H9 (cell line): Measurements from ENCODE around the gene CXCR5. TPM values are rescaled to one million over a fixed set of nuclear protein-coding genes. Genes with fewer than 3 reads are reported as not detected.

Experiments
- DNase-seq: peaks from one replicate; pipeline ENCODE4 v3.0.0-alpha.2; 2017
- H2AFZ ChIP-seq: one replicate; pipeline ENCODE4 v1.6.1; 2013; ENCODE audit warnings: mild to moderate bottlenecking, low read length, control low read depth, moderate library complexity
- H2AK5ac ChIP-seq: 2 replicates; pipeline ENCODE4 v1.6.1; 2013; ENCODE audit warnings: low read length, control low read depth, mixed read lengths; ENCODE audit not compliant: insufficient read length
- H2BK120ac ChIP-seq: one replicate; pipeline ENCODE4 v1.6.1; 2013; ENCODE audit warnings: low read depth, mild to moderate bottlenecking, low read length, control low read depth, inconsistent platforms; ENCODE audit not compliant: poor library complexity, severe bottlenecking
- H2BK12ac ChIP-seq: 2 replicates; pipeline ENCODE4 v1.6.1; 2013; ENCODE audit warnings: low read length, control low read depth, mixed read lengths, low read depth; ENCODE audit not compliant: insufficient read length
- H2BK15ac ChIP-seq: 2 replicates; pipeline ENCODE4 v1.6.1; 2013; ENCODE audit warnings: low read depth, low read length, control low read depth
- H2BK20ac ChIP-seq: one replicate; pipeline ENCODE4 v1.6.1; 2013; ENCODE audit warnings: low read depth, mild to moderate bottlenecking, low read length, control low read depth, inconsistent platforms; ENCODE audit not compliant: poor library complexity, severe bottlenecking
- H2BK5ac ChIP-seq: 2 replicates; pipeline ENCODE4 v1.6.1; 2013; ENCODE audit warnings: low read length, control low read depth, mixed read lengths; ENCODE audit not compliant: insufficient read length
- H3K14ac ChIP-seq: 2 replicates; pipeline ENCODE4 v1.6.1; 2013; ENCODE audit warnings: low read length, control low read depth; ENCODE audit not compliant: insufficient read depth
- H3K18ac ChIP-seq: 2 replicates; pipeline ENCODE4 v1.6.1; 2013; ENCODE audit warnings: low read depth, mild to moderate bottlenecking, mixed read lengths, low read length, control low read depth; ENCODE audit not compliant: insufficient read length
- H3K23ac ChIP-seq: 2 replicates; pipeline ENCODE4 v1.6.1; 2013; ENCODE audit warnings: low read length, control low read depth, mixed read lengths, low read depth; ENCODE audit not compliant: insufficient read length
- H3K23me2 ChIP-seq: 2 replicates; pipeline ENCODE4 v1.6.1; 2013; ENCODE audit warnings: low read depth, mild to moderate bottlenecking, mixed read lengths, low read length, control low read depth; ENCODE audit not compliant: insufficient read length, poor library complexity, severe bottlenecking
- H3K27ac ChIP-seq: 2 replicates; pipeline ENCODE4 v1.5.1; 2013; ENCODE audit warnings: low read length, control low read depth, mixed read lengths, low read depth; ENCODE audit not compliant: insufficient read length
- H3K27me3 ChIP-seq: 2 replicates; pipeline ENCODE4 v1.6.1; 2013; ENCODE audit warnings: low read length, control low read depth, inconsistent platforms; ENCODE audit not compliant: insufficient read depth
- H3K4ac ChIP-seq: 2 replicates; pipeline ENCODE4 v1.6.1; 2013; ENCODE audit warnings: low read depth, mild to moderate bottlenecking, control low read depth, inconsistent platforms, low read length, moderate library complexity
- H3K4me1 ChIP-seq: 2 replicates; pipeline ENCODE4 v1.6.1; 2013; ENCODE audit warnings: low read length, control low read depth, inconsistent platforms; ENCODE audit not compliant: insufficient read depth
- H3K4me2 ChIP-seq: 2 replicates; pipeline ENCODE4 v1.6.1; 2013; ENCODE audit warnings: low read length, control low read depth, mixed read lengths; ENCODE audit not compliant: insufficient read length, insufficient read depth
- H3K56ac ChIP-seq: 2 replicates; pipeline ENCODE4 v1.6.1; 2013; ENCODE audit warnings: low read depth, mild to moderate bottlenecking, mixed read lengths, low read length, control low read depth; ENCODE audit not compliant: insufficient read length
- H3K79me1 ChIP-seq: 2 replicates; pipeline ENCODE4 v1.6.1; 2013; ENCODE audit warnings: low read depth, mild to moderate bottlenecking, moderate library complexity, low read length, control low read depth, inconsistent platforms; ENCODE audit not compliant: insufficient read depth, poor library complexity, severe bottlenecking
- H3K79me2 ChIP-seq: 2 replicates; pipeline ENCODE4 v1.6.1; 2013; ENCODE audit warnings: low read length, control low read depth, inconsistent platforms; ENCODE audit not compliant: insufficient read depth
- H3K9ac ChIP-seq: 2 replicates; pipeline ENCODE4 v1.6.1; 2013; ENCODE audit warnings: low read length, control low read depth, mixed read lengths; ENCODE audit not compliant: insufficient read length; ENCODE audit errors: extremely low read depth
- H3K9me3 ChIP-seq: one replicate; pipeline ENCODE4 v1.6.1; 2013; ENCODE audit warnings: low read depth, low read length, inconsistent platforms; ENCODE audit not compliant: control insufficient read depth
- H3T11ph ChIP-seq: one replicate; pipeline ENCODE4 v1.6.1; 2013; ENCODE audit warnings: mild to moderate bottlenecking, low read length, control low read depth, inconsistent platforms
- H4K20me1 ChIP-seq: one replicate; pipeline ENCODE4 v1.6.1; 2013; ENCODE audit not compliant: control insufficient read depth, insufficient read length, insufficient read depth
- H4K5ac ChIP-seq: 2 replicates; pipeline ENCODE4 v1.6.1; 2013; ENCODE audit warnings: low read depth, mild to moderate bottlenecking, mixed read lengths, low read length, control low read depth; ENCODE audit not compliant: insufficient read length
- H4K8ac ChIP-seq: replicated peaks from 2 replicates; pipeline ENCODE4 v1.6.1; 2013; ENCODE audit warnings: low read length, control low read depth, mixed read lengths, low read depth; ENCODE audit not compliant: insufficient read length
- H4K91ac ChIP-seq: 2 replicates; pipeline ENCODE4 v1.6.1; 2013; ENCODE audit warnings: low read depth, mild to moderate bottlenecking, moderate library complexity, mixed read lengths, low read length, control low read depth; ENCODE audit not compliant: insufficient read length
- H3K27ac Mint-ChIP-seq, 3 experiments: 2 replicates in 2 of 3; 3 replicates in 1 of 3; pipeline ENCODE4 v1.8.0; 2020 to 2021; ENCODE audit warnings: mixed read lengths in 3 of 3, mild to moderate bottlenecking in 1 of 3, moderate library complexity in 1 of 3
- H3K27me3 Mint-ChIP-seq: 2 replicates; pipeline ENCODE4 v1.8.0; 2021; ENCODE audit warnings: low read depth, mild to moderate bottlenecking, moderate library complexity, mixed read lengths
- H3K36me3 Mint-ChIP-seq, 3 experiments: 2 replicates in 2 of 3; 3 replicates in 1 of 3; pipeline ENCODE4 v1.8.0; 2020 to 2021; ENCODE audit warnings: low read depth in 3 of 3, mixed read lengths in 3 of 3; ENCODE audit not compliant: insufficient read depth in 1 of 3
- H3K4me1 Mint-ChIP-seq, 2 experiments: 2 replicates each; pipeline ENCODE4 v1.8.0; 2020; ENCODE audit warnings: mixed read lengths in 2 of 2
- H3K4me3 Mint-ChIP-seq, 2 experiments: 2 replicates in 1 of 2; 3 replicates in 1 of 2; pipeline ENCODE4 v1.8.0; 2020 to 2021; ENCODE audit warnings: mild to moderate bottlenecking in 2 of 2, mixed read lengths in 2 of 2, moderate library complexity in 1 of 2
- H3K9me3 Mint-ChIP-seq, 2 experiments: 2 replicates in 1 of 2; 3 replicates in 1 of 2; pipeline ENCODE4 v1.8.0; 2020; ENCODE audit warnings: mild to moderate bottlenecking in 2 of 2, mixed read lengths in 2 of 2, moderate library complexity in 1 of 2
- WGBS: extraction: QIAGEN DNeasy Blood & Tissue Kit; methylation state at CpG from one replicate; pipeline ENCODE4 v1.1.7; 2013; ENCODE audit warnings: missing lambda C conversion rate, low lambda C conversion rate, mixed read lengths; ENCODE audit not compliant: insufficient read length; ENCODE audit errors: extremely low coverage; 5-methylcytosine and 5-hydroxymethylcytosine counted together
- total RNA-seq: library from RNA; stranded (reverse); gene quantifications from 2 replicates; pipeline ENCODE4 v1.2.1, GENCODE V29; 2021
- TF ChIP-seq, protein P1 (sequence below): fragments of 200-600 bp; sonication (generic); conservative IDR thresholded peaks from 3 replicates; pipeline ENCODE4 v1.8.0; 2021; ENCODE audit warnings: antibody characterized with exemption, mild to moderate bottlenecking

Gene CXCR5
- total RNA-seq, 1 experiment from 2014 or later = 0.07 TPM

GRCh38 chr11:118933486-118933885 is 49.8 kb downstream of the CXCR5 start:
- Mint-ChIP-seq H3K9me3 (no peaks in the 10 kb centered on the region), H3K27ac (peak overlapping the region in 1 of 3 experiments; percentile 46; a peak in 1 of 7 replicates), H3K4me1 (peaks cover 13 to 15% of the 10 kb centered on the region in 2 experiments), H3K36me3 (no peaks in the 10 kb centered on the region), H3K4me3 (no peak overlapping the region), H3K27me3 (peaks cover 26% of the 10 kb centered on the region)
- Histone ChIP-seq H3T11ph (no peak overlapping the region), H2BK20ac (no peak overlapping the region), H2AFZ (no peak overlapping the region), H3K27ac (no peak overlapping the region), H3K4me1 (no peaks in the 10 kb centered on the region), H4K8ac (no peak overlapping the region), H4K5ac (no peak overlapping the region), H3K9me3 (no peaks in the 10 kb centered on the region), H3K4me2 (no peak overlapping the region), H3K4ac (no peak overlapping the region), H4K20me1 (no peaks in the 10 kb centered on the region), H2BK5ac (no peak overlapping the region), H3K9ac (no peak overlapping the region), H2AK5ac (no peak overlapping the region), H3K27me3 (0 out of 2 replicates have a peak, but pooled peaks cover 2% of the 10 kb centered on the region), H3K14ac (no peak overlapping the region), H3K18ac (no peak overlapping the region), H3K79me2 (no peaks in the 10 kb centered on the region), H3K79me1 (no peaks in the 10 kb centered on the region), H3K23ac (no peak overlapping the region), H2BK15ac (no peak overlapping the region), H3K56ac (no peak overlapping the region), H4K91ac (no peak overlapping the region), H2BK12ac (no peak overlapping the region), H3K23me2 (peaks cover 10% of the 10 kb centered on the region), H2BK120ac (no peak overlapping the region)
- no peak for DNase-seq
- TF ChIP-seq, protein P1, sequence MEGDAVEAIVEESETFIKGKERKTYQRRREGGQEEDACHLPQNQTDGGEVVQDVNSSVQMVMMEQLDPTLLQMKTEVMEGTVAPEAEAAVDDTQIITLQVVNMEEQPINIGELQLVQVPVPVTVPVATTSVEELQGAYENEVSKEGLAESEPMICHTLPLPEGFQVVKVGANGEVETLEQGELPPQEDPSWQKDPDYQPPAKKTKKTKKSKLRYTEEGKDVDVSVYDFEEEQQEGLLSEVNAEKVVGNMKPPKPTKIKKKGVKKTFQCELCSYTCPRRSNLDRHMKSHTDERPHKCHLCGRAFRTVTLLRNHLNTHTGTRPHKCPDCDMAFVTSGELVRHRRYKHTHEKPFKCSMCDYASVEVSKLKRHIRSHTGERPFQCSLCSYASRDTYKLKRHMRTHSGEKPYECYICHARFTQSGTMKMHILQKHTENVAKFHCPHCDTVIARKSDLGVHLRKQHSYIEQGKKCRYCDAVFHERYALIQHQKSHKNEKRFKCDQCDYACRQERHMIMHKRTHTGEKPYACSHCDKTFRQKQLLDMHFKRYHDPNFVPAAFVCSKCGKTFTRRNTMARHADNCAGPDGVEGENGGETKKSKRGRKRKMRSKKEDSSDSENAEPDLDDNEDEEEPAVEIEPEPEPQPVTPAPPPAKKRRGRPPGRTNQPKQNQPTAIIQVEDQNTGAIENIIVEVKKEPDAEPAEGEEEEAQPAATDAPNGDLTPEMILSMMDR = no peak
- WGBS = no CpG with 5 or more reads among the region's 4 CpGs
